SK-N-MC (cell line): ENCODE results near the gene BRD1.

ENCODE experiments used
- EZH2 ChIP-seq: fragments of 200-600 bp; sonication (generic); IDR thresholded peaks from one replicate; pipeline ENCODE4 v1.6.1; 2017; ENCODE audit warnings: antibody characterized with exemption
- FOXP2 ChIP-seq: optimal IDR thresholded peaks from 2 replicates; pipeline ENCODE3; 2011; ENCODE audit warnings: mild to moderate bottlenecking, moderate library complexity; ENCODE audit not compliant: insufficient read depth; ENCODE audit errors: extremely low read length, control extremely low read depth
- POLR2AphosphoS5 ChIP-seq: IDR thresholded peaks from 2 replicates; pipeline ENCODE4 v1.6.1; 2012; ENCODE audit warnings: mild to moderate bottlenecking, low read depth, low read length, borderline replicate concordance

GRCh38 chr22:49873228-49873940 is 45.7 kb upstream of the BRD1 start:
- TF ChIP-seq FOXP2 (no peak), EZH2 (no peak), POLR2AphosphoS5 (no peak)
